H1 (cell line): ENCODE data around the gene CFHR5. TPM values are rescaled to one million over a fixed set of nuclear protein-coding genes. Genes with fewer than 3 reads are reported as not detected.

ENCODE experiments used
- CTCF ChIA-PET: fragments of 300-600 bp; sonication (Branson Sonifier 250); formaldehyde crosslinking; loops from one replicate; lab custom pipeline; 2021; ENCODE audit not compliant: partially characterized antibody; lab: Charles Lee
- POLR2A ChIA-PET: fragments of 300-600 bp; sonication (Branson Sonifier 250); formaldehyde crosslinking; loops from one replicate; lab custom pipeline; 2021; ENCODE audit warnings: inconsistent platforms; ENCODE audit not compliant: partially characterized antibody; lab: Charles Lee
- DNase-seq, 2 experiments: peaks; one replicate each; pipeline versions ENCODE4 v3.0.0 to v3.0.0-alpha.2; 2010 to 2022; ENCODE audit warnings: low spot score in 2 of 2, low read depth in 1 of 2, mixed read lengths in 1 of 2
- FAIRE-seq: peaks from 2 replicates; lab custom pipeline; 2011; peaks lifted over from hg19 to GRCh38; lab: Jason Lieb, UNC
- H2AFZ ChIP-seq: 2 replicates; pipeline ENCODE4 v1.8.1; 2012; ENCODE audit warnings: low read length, inconsistent platforms
- H2AK5ac ChIP-seq: 2 replicates; pipeline ENCODE4 v1.6.1; 2013; ENCODE audit warnings: low read depth, low read length
- H2BK120ac ChIP-seq: replicated peaks from 2 replicates; pipeline ENCODE3; 2013; ENCODE audit warnings: low read depth, low read length, inconsistent platforms
- H2BK12ac ChIP-seq: 2 replicates; pipeline ENCODE4 v1.6.1; 2013; ENCODE audit warnings: low read depth, low read length
- H2BK15ac ChIP-seq: 2 replicates; pipeline ENCODE4 v1.6.1; 2013; ENCODE audit warnings: low read length
- H2BK20ac ChIP-seq: 2 replicates; pipeline ENCODE4 v1.6.1; 2013; ENCODE audit warnings: low read length
- H2BK5ac ChIP-seq: 2 replicates; pipeline ENCODE4 v1.6.1; 2013; ENCODE audit warnings: low read depth, low read length
- H3K14ac ChIP-seq: 2 replicates; pipeline ENCODE4 v1.6.1; 2013; ENCODE audit warnings: inconsistent platforms; ENCODE audit not compliant: insufficient read length
- H3K18ac ChIP-seq: 2 replicates; pipeline ENCODE4 v1.6.1; 2013; ENCODE audit warnings: low read length; ENCODE audit errors: extremely low read depth
- H3K23ac ChIP-seq: 2 replicates; pipeline ENCODE4 v1.6.1; 2013; ENCODE audit warnings: inconsistent platforms; ENCODE audit not compliant: insufficient read length
- H3K23me2 ChIP-seq: 2 replicates; pipeline ENCODE4 v1.6.1; 2013; ENCODE audit warnings: low read depth, low read length
- H3K27ac ChIP-seq: 2 replicates; pipeline ENCODE4 v1.6.1; 2011; ENCODE audit warnings: low read depth, low read length, inconsistent platforms
- H3K27me3 ChIP-seq, 4 experiments: replicated peaks in 1 of 4; 1 replicate in 1 of 4; 2 replicates in 3 of 4; pipeline versions ENCODE4 v1.6.1 to v1.8.1; 2011 to 2013; ENCODE audit warnings: low read length in 3 of 4, mild to moderate bottlenecking in 3 of 4, inconsistent platforms in 2 of 4, mixed read lengths in 2 of 4, moderate library complexity in 1 of 4; ENCODE audit not compliant: control insufficient read depth in 3 of 4, insufficient read depth in 3 of 4; ENCODE audit errors: extremely low read depth in 1 of 4
- H3K36me3 ChIP-seq, 4 experiments: 2 replicates each; pipeline versions ENCODE4 v1.6.1 to v1.8.1; 2011 to 2013; ENCODE audit warnings: mild to moderate bottlenecking in 4 of 4, low read length in 3 of 4, moderate library complexity in 2 of 4, control low read depth in 1 of 4, inconsistent platforms in 1 of 4; ENCODE audit not compliant: insufficient read depth in 4 of 4, control insufficient read depth in 2 of 4
- H3K4ac ChIP-seq: replicated peaks from 2 replicates; pipeline ENCODE3; 2013; ENCODE audit warnings: low read length, low read depth, mixed read lengths, inconsistent platforms; ENCODE audit not compliant: insufficient read length
- H3K4me1 ChIP-seq, 4 experiments: replicated peaks in 1 of 4; 1 replicate in 1 of 4; 2 replicates in 3 of 4; pipeline versions ENCODE4 v1.6.1 to v1.8.1; 2011 to 2013; ENCODE audit warnings: low read length in 3 of 4, inconsistent platforms in 2 of 4, mixed read lengths in 1 of 4; ENCODE audit not compliant: insufficient read depth in 4 of 4, control insufficient read depth in 3 of 4
- H3K4me2 ChIP-seq, 2 experiments: 2 replicates each; pipeline versions ENCODE4 v1.6.1 to v1.8.1; 2011 to 2013; ENCODE audit warnings: low read depth in 2 of 2, low read length in 2 of 2, control low read depth in 1 of 2, inconsistent platforms in 1 of 2, mild to moderate bottlenecking in 1 of 2; ENCODE audit not compliant: insufficient read depth in 1 of 2
- H3K4me3 ChIP-seq, 4 experiments: fragments of 200-600, 300-600 bp in 1 of 4; sonication (generic), shearing (Covaris generic), sonication (Bioruptor Twin) in 1 of 4; 2 replicates each; pipeline versions ENCODE4 v1.5.1 to v1.8.1; 2011 to 2016; ENCODE audit warnings: low read length in 4 of 4, low read depth in 3 of 4, control low read depth in 2 of 4, inconsistent platforms in 2 of 4, mild to moderate bottlenecking in 2 of 4, mixed read lengths in 1 of 4, moderate library complexity in 1 of 4; ENCODE audit not compliant: insufficient read depth in 2 of 4; ENCODE audit errors: extremely low read depth in 1 of 4
- H3K56ac ChIP-seq: replicated peaks from 2 replicates; pipeline ENCODE3; 2013; ENCODE audit warnings: low read depth, mild to moderate bottlenecking, mixed read lengths, low read length, inconsistent platforms; ENCODE audit not compliant: insufficient read length
- H3K79me1 ChIP-seq: 2 replicates; pipeline ENCODE4 v1.6.1; 2013; ENCODE audit warnings: low read depth, low read length, control low read depth
- H3K79me2 ChIP-seq, 2 experiments: 2 replicates each; pipeline versions ENCODE4 v1.6.1 to v1.8.1; 2012 to 2013; ENCODE audit warnings: low read length in 2 of 2, mild to moderate bottlenecking in 2 of 2, inconsistent platforms in 1 of 2; ENCODE audit not compliant: insufficient read depth in 2 of 2, control insufficient read depth in 1 of 2
- H3K9ac ChIP-seq, 4 experiments: replicated peaks in 1 of 4; 1 replicate in 1 of 4; 2 replicates in 3 of 4; pipeline versions ENCODE4 v1.6.1 to v1.8.1; 2011 to 2013; ENCODE audit warnings: low read depth in 3 of 4, low read length in 3 of 4, control low read depth in 2 of 4, mild to moderate bottlenecking in 2 of 4, moderate library complexity in 2 of 4, inconsistent platforms in 1 of 4; ENCODE audit errors: extremely low read depth in 1 of 4
- H3K9me3 ChIP-seq, 2 experiments: 2 replicates each; pipeline versions ENCODE4 v1.6.1 to v1.8.1; 2012 to 2013; ENCODE audit warnings: mild to moderate bottlenecking in 2 of 2, moderate library complexity in 2 of 2, control low read depth in 1 of 2, inconsistent platforms in 1 of 2, low read depth in 1 of 2, low read length in 1 of 2, mixed read lengths in 1 of 2; ENCODE audit not compliant: insufficient read depth in 2 of 2
- H4K20me1 ChIP-seq, 2 experiments: replicated peaks in 1 of 2; 2 replicates each; pipeline versions ENCODE3 to v1.8.1; 2011 to 2013; ENCODE audit warnings: inconsistent platforms in 2 of 2, low read length in 2 of 2, mild to moderate bottlenecking in 1 of 2; ENCODE audit not compliant: insufficient read depth in 2 of 2, control insufficient read depth in 1 of 2
- H4K5ac ChIP-seq: 2 replicates; pipeline ENCODE4 v1.6.1; 2013; ENCODE audit warnings: low read length, low read depth, mixed read lengths, inconsistent platforms; ENCODE audit not compliant: insufficient read length
- H4K8ac ChIP-seq: 2 replicates; pipeline ENCODE4 v1.8.0; 2013; ENCODE audit warnings: mild to moderate bottlenecking, moderate library complexity, low read length, inconsistent platforms; ENCODE audit not compliant: insufficient read depth; ENCODE audit errors: extremely low read depth
- H4K91ac ChIP-seq: replicated peaks from 2 replicates; pipeline ENCODE3; 2013; ENCODE audit warnings: low read length, mixed read lengths, inconsistent platforms; ENCODE audit not compliant: insufficient read length
- BACH1 ChIP-seq: IDR thresholded peaks from 2 replicates; pipeline ENCODE4 v1.6.1; 2012; ENCODE audit warnings: low read length, improper control_type of control experiment
- CREB1 ChIP-seq: IDR thresholded peaks from 2 replicates; pipeline ENCODE4 v1.6.1; 2012; ENCODE audit warnings: inconsistent platforms
- E2F6 ChIP-seq: IDR thresholded peaks from 2 replicates; pipeline ENCODE4 v1.6.1; 2012; ENCODE audit warnings: inconsistent platforms
- EGR1 ChIP-seq: IDR thresholded peaks from 2 replicates; pipeline ENCODE4 v1.6.1; 2011; ENCODE audit warnings: low read depth, low read length, borderline replicate concordance
- FOSL1 ChIP-seq: IDR thresholded peaks from 2 replicates; pipeline ENCODE4 v1.6.1; 2011; ENCODE audit warnings: mild to moderate bottlenecking, low read depth, low read length, moderate library complexity; ENCODE audit not compliant: insufficient read depth
- KDM4A ChIP-seq: IDR thresholded peaks from one replicate; pipeline ENCODE4 v1.7.1; 2012; ENCODE audit warnings: low read depth, mild to moderate bottlenecking, moderate library complexity, low read length, inconsistent platforms; ENCODE audit not compliant: severe bottlenecking
- POU5F1 ChIP-seq: IDR thresholded peaks from 2 replicates; pipeline ENCODE4 v1.6.1; 2011; ENCODE audit warnings: low read depth, mild to moderate bottlenecking, low read length, moderate library complexity
- SP2 ChIP-seq: IDR thresholded peaks from 2 replicates; pipeline ENCODE4 v1.6.1; 2012; ENCODE audit warnings: mild to moderate bottlenecking, low read length, inconsistent platforms
- SUZ12 ChIP-seq: fragments of 200-600 bp; sonication (generic); IDR thresholded peaks from 2 replicates; pipeline ENCODE4 v1.6.1; 2012; ENCODE audit warnings: mild to moderate bottlenecking, inconsistent platforms, low read length, moderate library complexity, mixed read lengths
- TAF1 ChIP-seq: IDR thresholded peaks from 2 replicates; pipeline ENCODE4 v1.6.1; 2011; ENCODE audit warnings: mild to moderate bottlenecking, low read depth, low read length
- TBP ChIP-seq: IDR thresholded peaks from 2 replicates; pipeline ENCODE4 v1.6.1; 2011; ENCODE audit warnings: low read depth, low read length, improper control_type of control experiment
- TCF12 ChIP-seq: IDR thresholded peaks from 2 replicates; pipeline ENCODE4 v1.6.1; 2011; ENCODE audit warnings: low read depth, mild to moderate bottlenecking, low read length
- TEAD4 ChIP-seq: IDR thresholded peaks from 2 replicates; pipeline ENCODE4 v1.6.1; 2012; ENCODE audit warnings: low read depth, low read length, inconsistent platforms, mixed read lengths
- USF2 ChIP-seq: IDR thresholded peaks from 2 replicates; pipeline ENCODE4 v1.6.1; 2011; ENCODE audit warnings: low read length, improper control_type of control experiment
- WGBS, 2 experiments: shearing (Covaris generic) in 1 of 2; methylation state at CpG; one replicate each; pipeline versions ENCODE4 v1.1.6 to v1.1.7; 2013 to 2015; ENCODE audit warnings: low lambda C conversion rate in 2 of 2, mixed read lengths in 2 of 2, inconsistent platforms in 1 of 2, low coverage in 1 of 2, missing lambda C conversion rate in 1 of 2; ENCODE audit not compliant: insufficient replicate concordance in 2 of 2, insufficient coverage in 1 of 2, insufficient read length in 1 of 2; ENCODE audit errors: extremely low coverage in 1 of 2, missing lambda C conversion rate in 1 of 2; 5-methylcytosine and 5-hydroxymethylcytosine counted together
- polyA plus RNA-seq, 7 experiments: library from polyadenylated mRNA; depleted of rRNA in 3 of 7; stranded (reverse) in 5 of 7; unstranded in 2 of 7; fragments of >200 nt in 5 of 7; fragments of 200-250 nt in 2 of 7; gene quantifications; 1 replicate in 5 of 7; 2 replicates in 1 of 7; 4 replicates in 1 of 7; pipeline versions ENCODE4 v1.2.1 to v1.2.3, GENCODE V29; 2011 to 2013; ENCODE audit warnings: missing spikeins in 2 of 7, mixed read lengths in 2 of 7
- total RNA-seq: library from RNA; stranded (reverse); fragmentation: NEBNext Ultra II Directional; extraction: Animal tissue kit (Norgen Biotek cat#: 25700); gene quantifications from 2 replicates; pipeline ENCODE4 v1.2.1, GENCODE V29; 2021

The CFHR5 gene
- total and polyA plus RNA-seq, 2 of the 8 experiments (the other 6 are each of a cell fraction or from before 2014, with no cell fraction given): not detected

- no peak for DNase-seq
- Histone ChIP-seq H3K79me1 (no peaks in the 10 kb centered on the region), H3K79me2 (no peaks in the 10 kb centered on the region), H3K4me1 (no peaks in the 10 kb centered on the region), H3K4me2 (no peak overlapping the region), H2AK5ac (no peak overlapping the region), H3K36me3 (no peaks in the 10 kb centered on the region), H3K27ac (no peak overlapping the region), H2BK12ac (no peak overlapping the region), H2AFZ (0 out of 2 replicates have a peak overlapping the region, but pooled peaks have one; percentile 22), H3K4ac (no peak overlapping the region), H3K23ac (no peak overlapping the region), H3K14ac (no peak overlapping the region), H4K91ac (no peak overlapping the region), H4K20me1 (no peaks in the 10 kb centered on the region), H3K56ac (no peak overlapping the region), H4K8ac (no peak overlapping the region), H3K9me3 (no peaks in the 10 kb centered on the region), H3K4me3 (no peak overlapping the region), H3K18ac (no peak overlapping the region), H4K5ac (no peak overlapping the region), H3K27me3 (no peaks in the 10 kb centered on the region), H2BK5ac (no peak overlapping the region), H2BK120ac (no peak overlapping the region), H2BK20ac (no peak overlapping the region), H3K9ac (no peak overlapping the region), H2BK15ac (no peak overlapping the region), H3K23me2 (no peaks in the 10 kb centered on the region; the same call in 1 of the 2 replicates)
- ChIA-PET CTCF (interaction anchor here (0.7 to 0.8 kb wide), 2 partner anchors 9 to 232 kb away, joined by 3 read pairs; no protein-coding TSS in a partner anchor), POLR2A (interaction anchor here (1.6 kb wide), 1 partner anchor 15 kb away, joined by 4 read pairs; no protein-coding TSS in a partner anchor)
- no peak for FAIRE-seq
- WGBS, 2 experiments: 96% methylated on average over 4 of the region's 4 CpGs; no CpG with 5 or more reads in 1 of the 2 experiments
- TF ChIP-seq TCF12 (no peak), EGR1 (no peak), KDM4A (no peak), E2F6 (no peak), CREB1 (no peak), USF2 (no peak), SUZ12 (no peak), SP2 (no peak), TEAD4 (no peak), POU5F1 (no peak), FOSL1 (no peak), TAF1 (no peak), TBP (no peak), BACH1 (no peak)
Measured at GRCh38 chr1:196976278-196976677, 1.1 kb upstream of the CFHR5 start.
